Adrenal gland (tissue), 12 donors: ENCODE measurements around the gene COG7. TPM values are rescaled to one million over a fixed set of nuclear protein-coding genes. Genes with fewer than 3 reads are reported as not detected.

Experiments used
- DNase-seq, 7 donors: peaks; one replicate each; pipeline ENCODE4 v3.0.0-alpha.2; 2019 to 2020
- H3K27ac ChIP-seq, 5 donors: fragments of 200-600 bp; sonication (generic) in 4 of 5; 1 replicate in 3 of 5; 2 replicates in 2 of 5; pipeline versions ENCODE4 v1.5.1 to v1.8.0; 2016 to 2020; ENCODE audit warnings: mild to moderate bottlenecking in 1 of 5
- H3K27me3 ChIP-seq: fragments of 200-600 bp; 2 replicates; pipeline ENCODE4 v1.8.0; 2021
- H3K36me3 ChIP-seq, 2 donors: fragments of 200-600 bp; replicated peaks in 1 of 2; 1 replicate in 1 of 2; 2 replicates in 1 of 2; pipeline versions ENCODE4 v1.5.1 to v1.8.0; 2018 to 2022
- H3K4me1 ChIP-seq, 2 donors: fragments of 200-600 bp; replicated peaks in 1 of 2; 1 replicate in 1 of 2; 2 replicates in 1 of 2; pipeline versions ENCODE4 v1.5.1 to v1.8.0; 2018 to 2021
- H3K4me3 ChIP-seq, 4 donors: fragments of 200-600 bp; sonication (generic) in 3 of 4; one replicate each; pipeline ENCODE4 v1.5.1; 2016 to 2018
- H3K9me3 ChIP-seq, 3 donors: fragments of 200-600 bp; sonication (generic) in 1 of 3; replicated peaks in 1 of 3; 1 replicate in 2 of 3; 2 replicates in 1 of 3; pipeline versions ENCODE4 v1.5.1 to v1.8.0; 2016 to 2021
- POLR2A ChIP-seq, 2 donors: fragments of 450-650 bp; IDR thresholded peaks; one replicate each; pipeline ENCODE4 v1.6.1; 2017; ENCODE audit warnings: antibody characterized with exemption in 2 of 2, mild to moderate bottlenecking in 2 of 2, moderate library complexity in 1 of 2
- WGBS, 4 donors: extraction: QIAGEN DNeasy Blood & Tissue Kit in 2 of 4; methylation state at CpG; one replicate each; pipeline versions ENCODE4 v1.1.5 to v1.1.7; 2013 to 2017; 5-methylcytosine and 5-hydroxymethylcytosine counted together
- intact Hi-C, 2 donors: fragments of 100-400 bp; cut with DNase I; formaldehyde crosslinking; loops; one replicate each; pipeline versions ENCODE4 v1.14.1 to v1.15.0; 2022 to 2023
- polyA plus RNA-seq, 3 donors: library from polyadenylated mRNA; stranded (reverse); fragments of 200-250 nt in 2 of 3; fragments of 350-450 nt in 1 of 3; fragmentation: Illumina TruSeq in 1 of 3; extraction: RNeasy Lipid Tissue Mini Kit (QIAGEN cat#74804) in 1 of 3; gene quantifications; one replicate each; pipeline ENCODE4 v1.2.3, GENCODE V29; 2013 to 2014
- total RNA-seq, 9 donors: library from RNA; depleted of rRNA in 4 of 9; stranded (reverse); fragments of >200 nt in 4 of 9; fragments of 120-200 nt in 1 of 9; fragmentation: NEBNext Ultra II Directional in 1 of 9; extraction: Animal tissue kit (Norgen Biotek cat#: 25700) in 1 of 9; gene quantifications; one replicate each; pipeline versions ENCODE4 v1.1.0 to v1.2.4, GENCODE V29; 2013 to 2023
- TF ChIP-seq, protein P1 (sequence below), 6 experiments: fragments of 450-650 bp in 4 of 6; fragments of 200-600 bp in 2 of 6; sonication (generic) in 1 of 6; IDR thresholded peaks; 1 replicate in 5 of 6; 2 replicates in 1 of 6; pipeline versions ENCODE4 v1.5.1 to v1.8.0; 2016 to 2021; ENCODE audit warnings: antibody characterized with exemption in 6 of 6, mild to moderate bottlenecking in 2 of 6, moderate library complexity in 1 of 6
- donor health status: healthy with polysubstance abuse.
- donor health status: Bipolar disorder and iron deficiency.
- donor health status: DM: yes; HTN: yes; CAD: no.
- donor health status: DM: no; HTN: no; CAD: no.
- donor health status: DM: no; HTN: no; CAD: no.
- donor health status: DM: yes; HTN: yes; CAD: no.

Gene COG7
- total and polyA plus RNA-seq, 12 donors, result 10.7 to 50.1 (median 21.4) TPM

DNA sequence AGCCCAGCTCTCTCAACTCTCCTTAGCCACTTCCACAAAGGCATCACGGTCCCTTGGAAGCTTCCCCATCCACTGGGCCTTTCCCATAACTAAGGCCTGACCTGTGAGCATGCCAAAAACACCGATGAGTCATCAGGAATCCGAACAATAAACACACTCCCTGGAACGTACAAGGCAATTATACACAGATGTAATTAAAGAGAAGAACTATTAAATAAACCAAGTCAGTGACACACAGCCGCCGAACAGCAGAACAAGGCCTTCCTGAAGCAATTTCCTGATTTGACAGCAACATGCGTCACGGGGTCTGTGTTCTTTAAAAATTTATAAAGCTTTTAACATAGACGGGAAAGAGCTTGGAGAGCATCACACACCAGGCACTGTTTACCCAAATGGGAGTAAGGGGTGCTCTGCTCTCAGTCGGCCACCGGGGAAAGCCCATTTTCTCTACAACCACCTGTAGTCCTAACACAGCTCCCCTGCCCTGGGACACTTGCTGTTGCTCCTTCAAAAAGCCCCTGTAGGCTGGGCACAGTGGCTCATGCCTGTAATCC lies 29.4 kb downstream of the COG7 start:
- intact Hi-C loops, result loop anchor here in 1 of 2 donors (10.0 kb wide), 1 partner anchor 529 kb away; no protein-coding TSS in a partner anchor
- no peak for TF ChIP-seq POLR2A (IDR thresholded peaks at IDR 0.05)
- TF ChIP-seq, protein P1, sequence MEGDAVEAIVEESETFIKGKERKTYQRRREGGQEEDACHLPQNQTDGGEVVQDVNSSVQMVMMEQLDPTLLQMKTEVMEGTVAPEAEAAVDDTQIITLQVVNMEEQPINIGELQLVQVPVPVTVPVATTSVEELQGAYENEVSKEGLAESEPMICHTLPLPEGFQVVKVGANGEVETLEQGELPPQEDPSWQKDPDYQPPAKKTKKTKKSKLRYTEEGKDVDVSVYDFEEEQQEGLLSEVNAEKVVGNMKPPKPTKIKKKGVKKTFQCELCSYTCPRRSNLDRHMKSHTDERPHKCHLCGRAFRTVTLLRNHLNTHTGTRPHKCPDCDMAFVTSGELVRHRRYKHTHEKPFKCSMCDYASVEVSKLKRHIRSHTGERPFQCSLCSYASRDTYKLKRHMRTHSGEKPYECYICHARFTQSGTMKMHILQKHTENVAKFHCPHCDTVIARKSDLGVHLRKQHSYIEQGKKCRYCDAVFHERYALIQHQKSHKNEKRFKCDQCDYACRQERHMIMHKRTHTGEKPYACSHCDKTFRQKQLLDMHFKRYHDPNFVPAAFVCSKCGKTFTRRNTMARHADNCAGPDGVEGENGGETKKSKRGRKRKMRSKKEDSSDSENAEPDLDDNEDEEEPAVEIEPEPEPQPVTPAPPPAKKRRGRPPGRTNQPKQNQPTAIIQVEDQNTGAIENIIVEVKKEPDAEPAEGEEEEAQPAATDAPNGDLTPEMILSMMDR (IDR thresholded peaks at IDR 0.05), result no peak
- Histone ChIP-seq H3K4me3 (no peak overlapping the region), H3K4me1 (peaks cover 0 to 10% of the 10 kb centered on the region in 2 donors), H3K27ac (peak overlapping the region in 2 of 5 donors; percentile 76 to 77), H3K27me3 (no peaks in the 10 kb centered on the region), H3K36me3 (peaks cover 0 to 5% of the 10 kb centered on the region in 2 donors), H3K9me3 (no peaks in the 10 kb centered on the region)
- 42 to 51% (median 48%) methylated on average over 11 of the region's 11 CpGs for WGBS, 4 donors
- peak; percentile 43 to 87 (median 75) for DNase-seq

DNA sequence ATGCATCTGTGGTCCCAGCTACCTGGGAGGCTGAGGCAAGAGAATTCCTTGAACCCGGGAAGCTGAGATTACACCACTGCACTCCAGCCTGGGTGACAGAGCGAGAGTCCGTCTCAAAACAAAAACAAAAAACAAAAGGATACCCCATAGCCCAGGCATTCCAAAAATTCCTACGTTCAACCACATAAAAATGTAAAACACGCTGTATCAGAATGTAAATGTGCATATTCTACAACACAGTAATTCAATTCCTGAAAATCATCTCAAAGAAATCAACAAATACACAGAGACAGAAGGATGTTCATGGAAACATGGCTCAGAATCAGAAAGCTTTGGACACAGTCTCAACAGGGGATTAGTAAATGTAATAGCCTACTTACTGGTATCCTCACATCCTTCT lies 33.0 kb downstream of the COG7 start:
- no peaks in the 10 kb centered on the region for H3K27me3 ChIP-seq
- no peak for DNase-seq
- no peak overlapping the region for H3K27ac ChIP-seq
- H3K4me3 ChIP-seq, result no peak overlapping the region
- no peaks in the 10 kb centered on the region for H3K9me3 ChIP-seq
- 92 to 99% (median 94%) methylated on average over 5 of the region's 5 CpGs for WGBS, 4 donors
- H3K36me3 ChIP-seq, result peaks cover 0 to 38% of the 10 kb centered on the region in 2 donors
- peaks cover 0 to 10% of the 10 kb centered on the region in 2 donors for H3K4me1 ChIP-seq
- intact Hi-C loops, result loop anchor here in 1 of 2 donors (10.0 kb wide), 1 partner anchor 525 kb away; no protein-coding TSS in a partner anchor
- no peak for TF ChIP-seq POLR2A (IDR thresholded peaks at IDR 0.05)
- TF ChIP-seq, protein P1 (IDR thresholded peaks at IDR 0.05), result no peak

- H3K36me3 ChIP-seq, result peaks cover 0 to 63% of the 10 kb centered on the region in 2 donors
- no peak overlapping the region for H3K27ac ChIP-seq
- H3K9me3 ChIP-seq, result no peaks in the 10 kb centered on the region
- H3K4me1 ChIP-seq, result no peaks in the 10 kb centered on the region
- H3K27me3 ChIP-seq, result no peaks in the 10 kb centered on the region
- intact Hi-C loops, result no loop called here
- WGBS, 4 donors, result 90 to 93% (median 91%) methylated on average over 2 to 7 of the region's 7 CpGs
- TF ChIP-seq, protein P1 (IDR thresholded peaks at IDR 0.05), result no peak
- TF ChIP-seq POLR2A (IDR thresholded peaks at IDR 0.05), result no peak
- DNase-seq, result no peak
- no peak overlapping the region for H3K4me3 ChIP-seq
These were observed 36.2 kb downstream of the COG7 start for GRCh38 chr16:23416816-23417215.

GRCh38 chr16:23414731-23415130 lies 38.3 kb downstream of the COG7 start:
- intact Hi-C loops, result no loop called here
- peaks cover 0 to 70% of the 10 kb centered on the region in 2 donors for H3K36me3 ChIP-seq
- 93 to 95% (median 94%) methylated on average over 5 to 6 of the region's 6 CpGs for WGBS, 4 donors
- H3K4me1 ChIP-seq, result no peaks in the 10 kb centered on the region
- no peak overlapping the region for H3K27ac ChIP-seq
- no peaks in the 10 kb centered on the region for H3K9me3 ChIP-seq
- no peak overlapping the region for H3K4me3 ChIP-seq
- no peak for TF ChIP-seq POLR2A (IDR thresholded peaks at IDR 0.05)
- TF ChIP-seq, protein P1 (IDR thresholded peaks at IDR 0.05), result no peak
- no peaks in the 10 kb centered on the region for H3K27me3 ChIP-seq
- no peak for DNase-seq
